IMR-90 (cell line): ENCODE results near the gene ETDA. TPM values are rescaled to one million over a fixed set of nuclear protein-coding genes. Genes with fewer than 3 reads are reported as not detected.

Experiments used
- ATAC-seq: fragments of 200-7000 bp; cut with Tn5 transposase; 2 replicates; pipeline ENCODE4 v1.9.1; 2020; ENCODE audit warnings: low read depth, mild to moderate bottlenecking, moderate library complexity
- BruUV-seq: library from RNA; stranded (reverse); fragments of 400-500 nt; replicated peaks from 2 replicates; lab custom pipeline; 2021; lab: Mats Ljungman, UMichigan
- CTCF ChIA-PET: fragments of 300-600 bp; formaldehyde crosslinking; extraction: SDS; loops from one replicate; lab custom pipeline; 2021; ENCODE audit warnings: antibody characterized with exemption; lab: Yijun Ruan, JAX
- POLR2A ChIA-PET: fragments of 300-600 bp; sonication (Branson Sonifier 250); formaldehyde crosslinking; loops from one replicate; lab custom pipeline; 2022; ENCODE audit warnings: antibody characterized with exemption; ENCODE audit not compliant: unreplicated experiment; lab: Charles Lee
- DNase-seq: peaks from one replicate; pipeline ENCODE4 v3.0.0; 2013
- H2AFZ ChIP-seq: replicated peaks from 2 replicates; pipeline ENCODE3; 2013; ENCODE audit warnings: low read length, mild to moderate bottlenecking; ENCODE audit not compliant: poor library complexity
- H2AK5ac ChIP-seq: 2 replicates; pipeline ENCODE4 v1.6.1; 2013; ENCODE audit warnings: low read depth, low read length, inconsistent platforms
- H2AK9ac ChIP-seq: replicated peaks from 2 replicates; pipeline ENCODE3; 2013; ENCODE audit warnings: mild to moderate bottlenecking, low read depth, low read length, moderate library complexity; ENCODE audit not compliant: poor library complexity
- H2BK120ac ChIP-seq: 2 replicates; pipeline ENCODE4 v1.6.1; 2013; ENCODE audit warnings: low read depth, low read length, inconsistent platforms
- H2BK15ac ChIP-seq: 3 replicates; pipeline ENCODE4 v1.6.1; 2013; ENCODE audit warnings: low read depth, low read length, inconsistent platforms
- H2BK20ac ChIP-seq: 2 replicates; pipeline ENCODE4 v1.6.1; 2013; ENCODE audit warnings: low read depth, mild to moderate bottlenecking, inconsistent platforms, low read length, moderate library complexity
- H2BK5ac ChIP-seq: 2 replicates; pipeline ENCODE4 v1.6.1; 2013; ENCODE audit warnings: mild to moderate bottlenecking, low read depth, low read length, inconsistent platforms; ENCODE audit not compliant: poor library complexity, severe bottlenecking
- H3K14ac ChIP-seq: replicated peaks from 2 replicates; pipeline ENCODE4 v1.6.1; 2013; ENCODE audit warnings: low read depth, low read length, inconsistent platforms
- H3K18ac ChIP-seq: 2 replicates; pipeline ENCODE4 v1.6.1; 2013; ENCODE audit warnings: low read depth, low read length, control low read depth
- H3K23ac ChIP-seq: 2 replicates; pipeline ENCODE4 v1.6.1; 2013; ENCODE audit warnings: low read depth, low read length, inconsistent platforms
- H3K27ac ChIP-seq: 2 replicates; pipeline ENCODE4 v1.5.1; 2013; ENCODE audit warnings: mild to moderate bottlenecking, control low read depth, low read length; ENCODE audit not compliant: insufficient read depth
- H3K27me3 ChIP-seq: 2 replicates; pipeline ENCODE4 v1.6.1; 2013; ENCODE audit warnings: low read length; ENCODE audit not compliant: control insufficient read depth, insufficient read depth
- H3K36me3 ChIP-seq: 2 replicates; pipeline ENCODE4 v1.6.1; 2013; ENCODE audit warnings: low read length, mixed read lengths; ENCODE audit not compliant: control insufficient read depth, insufficient read depth
- H3K4ac ChIP-seq: 2 replicates; pipeline ENCODE4 v1.6.1; 2013; ENCODE audit warnings: low read depth, low read length, inconsistent platforms
- H3K4me1 ChIP-seq: 2 replicates; pipeline ENCODE4 v1.6.1; 2013; ENCODE audit warnings: low read length, mixed read lengths; ENCODE audit not compliant: control insufficient read depth, insufficient read depth
- H3K4me2 ChIP-seq: 2 replicates; pipeline ENCODE4 v1.6.1; 2013; ENCODE audit warnings: low read depth, mild to moderate bottlenecking, control low read depth, low read length, moderate library complexity
- H3K4me3 ChIP-seq: 2 replicates; pipeline ENCODE4 v1.5.1; 2013; ENCODE audit warnings: low read depth, mild to moderate bottlenecking, control low read depth, low read length, moderate library complexity; ENCODE audit not compliant: insufficient read depth
- H3K56ac ChIP-seq: 2 replicates; pipeline ENCODE4 v1.6.1; 2013; ENCODE audit warnings: low read length, inconsistent platforms; ENCODE audit not compliant: insufficient read depth; ENCODE audit errors: extremely low read depth
- H3K79me1 ChIP-seq, 2 experiments: 2 replicates each; pipeline ENCODE4 v1.6.1; 2013; ENCODE audit warnings: low read length in 2 of 2, inconsistent platforms in 1 of 2, low read depth in 1 of 2
- H3K9ac ChIP-seq: 2 replicates; pipeline ENCODE4 v1.6.1; 2013; ENCODE audit warnings: low read depth, low read length, control low read depth
- H3K9me1 ChIP-seq: 2 replicates; pipeline ENCODE4 v1.6.1; 2013; ENCODE audit warnings: low read length, inconsistent platforms; ENCODE audit not compliant: insufficient read depth
- H3K9me3 ChIP-seq: 2 replicates; pipeline ENCODE4 v1.6.1; 2013; ENCODE audit warnings: low read length; ENCODE audit not compliant: control insufficient read depth, insufficient read depth
- H4K20me1 ChIP-seq: 2 replicates; pipeline ENCODE4 v1.6.1; 2013; ENCODE audit warnings: low read length, inconsistent platforms; ENCODE audit not compliant: insufficient read depth
- H4K5ac ChIP-seq: 2 replicates; pipeline ENCODE4 v1.6.1; 2013; ENCODE audit warnings: mild to moderate bottlenecking, low read depth, low read length, control low read depth
- H4K8ac ChIP-seq, 2 experiments: 2 replicates each; pipeline ENCODE4 v1.6.1; 2013; ENCODE audit warnings: low read depth in 2 of 2, low read length in 2 of 2, control low read depth in 1 of 2, inconsistent platforms in 1 of 2
- H4K91ac ChIP-seq: 2 replicates; pipeline ENCODE4 v1.6.1; 2013; ENCODE audit warnings: low read depth, low read length, inconsistent platforms; ENCODE audit not compliant: insufficient read depth
- RCOR1 ChIP-seq: IDR thresholded peaks from 2 replicates; pipeline ENCODE4 v1.6.1; 2012; ENCODE audit warnings: mild to moderate bottlenecking, low read length, improper control_type of control experiment; ENCODE audit not compliant: insufficient replicate concordance
- WGBS, 2 experiments: methylation state at CpG; one replicate each; pipeline versions ENCODE4 v1.1.5 to v1.1.7; 2013; ENCODE audit warnings: missing lambda C conversion rate in 2 of 2; ENCODE audit not compliant: insufficient read length in 1 of 2; ENCODE audit errors: extremely low coverage in 2 of 2; 5-methylcytosine and 5-hydroxymethylcytosine counted together
- dilution Hi-C: fragments of 300-500 bp; cut with HindIII; formaldehyde crosslinking; loops from one replicate; pipeline ENCODE4 v1.14.3; 2018; ENCODE audit warnings: low sequenced_read_pairs; ENCODE audit not compliant: unreplicated experiment
- in situ Hi-C: fragments of 300-500 bp; cut with MboI; formaldehyde crosslinking; loops from 3 replicates; pipeline ENCODE4 v1.14.3; 2019; ENCODE audit warnings: low sequenced_read_pairs, inconsistent platforms, mixed read lengths
- intact Hi-C: fragments of 100-400 bp; cut with micrococcal nuclease; formaldehyde crosslinking; loops from 2 replicates; pipeline ENCODE4 v1.10.0; 2022
- polyA plus RNA-seq, 3 experiments: library from polyadenylated mRNA; depleted of rRNA; stranded (reverse); fragments of >200 nt; gene quantifications; 2 replicates each; pipeline ENCODE4 v1.2.3, GENCODE V29; 2012; ENCODE audit warnings: low replicate concordance in 1 of 3
- total RNA-seq: library from RNA; depleted of rRNA; stranded (reverse); fragments of >200 nt; gene quantifications from 2 replicates; pipeline ENCODE4 v1.2.3, GENCODE V29; 2012
- TF ChIP-seq, protein P1 (sequence below): fragments of 150-350 bp; IDR thresholded peaks from 2 replicates; pipeline ENCODE4 v1.6.1; 2016; ENCODE audit warnings: low read depth, mild to moderate bottlenecking, low read length, moderate library complexity, borderline replicate concordance
- TF ChIP-seq, protein P2 (sequence below): conservative IDR thresholded peaks from 2 replicates; pipeline ENCODE4 v1.5.1; 2012; ENCODE audit warnings: mild to moderate bottlenecking, low read depth, low read length, improper control_type of control experiment

ETDA gene
- total and polyA plus RNA-seq, 2 of the 4 experiments (the other 2 are of a cell fraction) = not detected

DNA sequence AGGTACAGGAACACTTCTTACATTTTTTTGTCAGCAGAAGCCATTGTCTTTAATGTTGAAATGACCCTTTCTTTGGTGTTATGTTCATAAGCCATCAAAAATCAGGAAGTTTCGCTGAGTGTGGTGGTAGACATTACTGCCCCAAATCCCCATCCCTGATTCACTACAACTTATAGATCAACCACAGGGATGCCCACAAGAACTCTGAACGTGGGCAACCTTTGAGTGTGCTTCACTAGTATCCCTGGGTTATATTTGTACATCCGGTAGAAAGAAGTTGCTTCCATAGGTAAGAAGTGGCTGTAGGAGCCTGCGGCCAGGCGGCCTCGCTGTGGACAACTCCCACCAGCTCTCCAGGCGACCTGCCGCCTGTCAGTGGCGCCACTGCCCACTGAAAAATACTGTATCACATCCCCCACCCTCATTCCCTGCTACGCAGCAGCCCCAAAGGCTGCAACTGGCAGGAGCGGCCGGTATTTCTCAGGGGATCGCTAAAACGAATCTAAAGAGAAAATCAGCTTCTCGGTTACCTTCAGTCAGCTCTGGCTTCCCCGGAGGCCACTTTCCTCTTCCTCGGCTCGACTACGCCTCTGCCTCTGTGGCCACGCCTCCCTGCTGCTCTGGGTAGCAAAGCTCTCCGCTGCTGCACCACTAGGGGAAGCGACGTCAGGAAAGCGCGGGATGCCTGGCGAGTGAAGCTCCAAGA is 43.5 kb downstream of the ETDA start:
- Histone ChIP-seq H3K9me1 (no peaks in the 10 kb centered on the region), H4K91ac (no peak overlapping the region), H4K8ac (0 out of 4 replicates have a peak overlapping the region, but pooled peaks of 1 of the 2 experiments have one; percentile 25), H3K4me3 (peak overlapping the region; percentile 52), H3K9me3 (no peaks in the 10 kb centered on the region), H3K9ac (no peak overlapping the region), H2AFZ (peak overlapping the region; percentile 78), H3K4me2 (peak overlapping the region; percentile 60), H4K5ac (no peak overlapping the region), H3K23ac (no peak overlapping the region), H3K27me3 (no peaks in the 10 kb centered on the region), H3K18ac (no peak overlapping the region), H3K56ac (no peak overlapping the region), H3K36me3 (no peaks in the 10 kb centered on the region), H3K27ac (no peak overlapping the region), H3K14ac (no peak overlapping the region), H2AK9ac (no peak overlapping the region), H3K4me1 (no peaks in the 10 kb centered on the region), H2BK15ac (no peak overlapping the region), H4K20me1 (no peaks in the 10 kb centered on the region), H3K4ac (no peak overlapping the region), H2BK120ac (no peak overlapping the region), H2BK20ac (no peak overlapping the region), H2BK5ac (no peak overlapping the region), H3K79me1 (no peaks in the 10 kb centered on the region), H2AK5ac (no peak overlapping the region)
- intact Hi-C loops (no loop called here), dilution Hi-C loops (no loop called here), in situ Hi-C loops (no loop called here)
- DNase-seq (peak; percentile 39), ATAC-seq (peak; percentile 95)
- ChIA-PET CTCF (interaction anchor here (0.6 to 1.2 kb wide), 2 partner anchors 8 to 15 kb away, joined by 3 read pairs; no protein-coding TSS in a partner anchor), POLR2A (no interaction called here)
- no TSS peak for BruUV-seq
- WGBS, 2 experiments = 33% methylated on average over 7 of the region's 26 CpGs; no CpG with 5 or more reads in 1 of the 2 experiments
- no peak for TF ChIP-seq RCOR1
- TF ChIP-seq, protein P1, sequence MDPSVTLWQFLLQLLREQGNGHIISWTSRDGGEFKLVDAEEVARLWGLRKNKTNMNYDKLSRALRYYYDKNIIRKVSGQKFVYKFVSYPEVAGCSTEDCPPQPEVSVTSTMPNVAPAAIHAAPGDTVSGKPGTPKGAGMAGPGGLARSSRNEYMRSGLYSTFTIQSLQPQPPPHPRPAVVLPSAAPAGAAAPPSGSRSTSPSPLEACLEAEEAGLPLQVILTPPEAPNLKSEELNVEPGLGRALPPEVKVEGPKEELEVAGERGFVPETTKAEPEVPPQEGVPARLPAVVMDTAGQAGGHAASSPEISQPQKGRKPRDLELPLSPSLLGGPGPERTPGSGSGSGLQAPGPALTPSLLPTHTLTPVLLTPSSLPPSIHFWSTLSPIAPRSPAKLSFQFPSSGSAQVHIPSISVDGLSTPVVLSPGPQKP = no peak
- TF ChIP-seq, protein P2, sequence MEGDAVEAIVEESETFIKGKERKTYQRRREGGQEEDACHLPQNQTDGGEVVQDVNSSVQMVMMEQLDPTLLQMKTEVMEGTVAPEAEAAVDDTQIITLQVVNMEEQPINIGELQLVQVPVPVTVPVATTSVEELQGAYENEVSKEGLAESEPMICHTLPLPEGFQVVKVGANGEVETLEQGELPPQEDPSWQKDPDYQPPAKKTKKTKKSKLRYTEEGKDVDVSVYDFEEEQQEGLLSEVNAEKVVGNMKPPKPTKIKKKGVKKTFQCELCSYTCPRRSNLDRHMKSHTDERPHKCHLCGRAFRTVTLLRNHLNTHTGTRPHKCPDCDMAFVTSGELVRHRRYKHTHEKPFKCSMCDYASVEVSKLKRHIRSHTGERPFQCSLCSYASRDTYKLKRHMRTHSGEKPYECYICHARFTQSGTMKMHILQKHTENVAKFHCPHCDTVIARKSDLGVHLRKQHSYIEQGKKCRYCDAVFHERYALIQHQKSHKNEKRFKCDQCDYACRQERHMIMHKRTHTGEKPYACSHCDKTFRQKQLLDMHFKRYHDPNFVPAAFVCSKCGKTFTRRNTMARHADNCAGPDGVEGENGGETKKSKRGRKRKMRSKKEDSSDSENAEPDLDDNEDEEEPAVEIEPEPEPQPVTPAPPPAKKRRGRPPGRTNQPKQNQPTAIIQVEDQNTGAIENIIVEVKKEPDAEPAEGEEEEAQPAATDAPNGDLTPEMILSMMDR = 0 out of 2 replicates have a peak, but pooled peaks have one; percentile 9
